ENCODE data around the gene ACKR2.

DNA sequence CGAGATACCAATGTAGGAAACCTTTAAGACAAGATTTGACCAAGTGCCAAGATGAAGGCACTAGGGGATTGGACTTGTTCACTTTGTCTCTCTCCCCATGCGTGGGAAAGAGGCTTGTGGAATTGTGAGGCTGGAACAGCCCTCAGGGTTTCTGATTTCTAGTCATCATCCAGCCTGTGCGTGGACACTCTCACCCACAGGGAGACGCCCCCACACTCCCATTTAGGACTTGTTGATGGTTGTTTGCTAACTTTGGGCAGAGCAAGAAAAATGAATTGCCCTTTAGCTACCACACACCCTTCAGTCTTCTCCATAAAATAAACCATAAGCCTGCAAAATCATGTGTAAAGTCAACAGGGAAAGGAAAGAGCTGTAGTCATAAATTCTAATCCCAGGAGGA, 18.4 kb downstream of the ACKR2 start:
- no peak for TF ChIP-seq ZNF138 (CRISPR knock-in tag; conservative IDR thresholded peaks at IDR 0.05)
- TF ChIP-seq NR2C2 (CRISPR knock-in tag; IDR thresholded peaks at IDR 0.05): no peak
- TF ChIP-seq PRDM15 (CRISPR knock-in tag; IDR thresholded peaks at IDR 0.05): no peak
- TF ChIP-seq, protein P1, sequence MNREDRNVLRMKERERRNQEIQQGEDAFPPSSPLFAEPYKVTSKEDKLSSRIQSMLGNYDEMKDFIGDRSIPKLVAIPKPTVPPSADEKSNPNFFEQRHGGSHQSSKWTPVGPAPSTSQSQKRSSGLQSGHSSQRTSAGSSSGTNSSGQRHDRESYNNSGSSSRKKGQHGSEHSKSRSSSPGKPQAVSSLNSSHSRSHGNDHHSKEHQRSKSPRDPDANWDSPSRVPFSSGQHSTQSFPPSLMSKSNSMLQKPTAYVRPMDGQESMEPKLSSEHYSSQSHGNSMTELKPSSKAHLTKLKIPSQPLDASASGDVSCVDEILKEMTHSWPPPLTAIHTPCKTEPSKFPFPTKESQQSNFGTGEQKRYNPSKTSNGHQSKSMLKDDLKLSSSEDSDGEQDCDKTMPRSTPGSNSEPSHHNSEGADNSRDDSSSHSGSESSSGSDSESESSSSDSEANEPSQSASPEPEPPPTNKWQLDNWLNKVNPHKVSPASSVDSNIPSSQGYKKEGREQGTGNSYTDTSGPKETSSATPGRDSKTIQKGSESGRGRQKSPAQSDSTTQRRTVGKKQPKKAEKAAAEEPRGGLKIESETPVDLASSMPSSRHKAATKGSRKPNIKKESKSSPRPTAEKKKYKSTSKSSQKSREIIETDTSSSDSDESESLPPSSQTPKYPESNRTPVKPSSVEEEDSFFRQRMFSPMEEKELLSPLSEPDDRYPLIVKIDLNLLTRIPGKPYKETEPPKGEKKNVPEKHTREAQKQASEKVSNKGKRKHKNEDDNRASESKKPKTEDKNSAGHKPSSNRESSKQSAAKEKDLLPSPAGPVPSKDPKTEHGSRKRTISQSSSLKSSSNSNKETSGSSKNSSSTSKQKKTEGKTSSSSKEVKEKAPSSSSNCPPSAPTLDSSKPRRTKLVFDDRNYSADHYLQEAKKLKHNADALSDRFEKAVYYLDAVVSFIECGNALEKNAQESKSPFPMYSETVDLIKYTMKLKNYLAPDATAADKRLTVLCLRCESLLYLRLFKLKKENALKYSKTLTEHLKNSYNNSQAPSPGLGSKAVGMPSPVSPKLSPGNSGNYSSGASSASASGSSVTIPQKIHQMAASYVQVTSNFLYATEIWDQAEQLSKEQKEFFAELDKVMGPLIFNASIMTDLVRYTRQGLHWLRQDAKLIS (CRISPR knock-in tag; IDR thresholded peaks at IDR 0.05; ENCODE audit: borderline replicate concordance): no peak
- TF ChIP-seq ATF3 (CRISPR knock-in tag; conservative IDR thresholded peaks at IDR 0.05): no peak
- TF ChIP-seq, protein P2, sequence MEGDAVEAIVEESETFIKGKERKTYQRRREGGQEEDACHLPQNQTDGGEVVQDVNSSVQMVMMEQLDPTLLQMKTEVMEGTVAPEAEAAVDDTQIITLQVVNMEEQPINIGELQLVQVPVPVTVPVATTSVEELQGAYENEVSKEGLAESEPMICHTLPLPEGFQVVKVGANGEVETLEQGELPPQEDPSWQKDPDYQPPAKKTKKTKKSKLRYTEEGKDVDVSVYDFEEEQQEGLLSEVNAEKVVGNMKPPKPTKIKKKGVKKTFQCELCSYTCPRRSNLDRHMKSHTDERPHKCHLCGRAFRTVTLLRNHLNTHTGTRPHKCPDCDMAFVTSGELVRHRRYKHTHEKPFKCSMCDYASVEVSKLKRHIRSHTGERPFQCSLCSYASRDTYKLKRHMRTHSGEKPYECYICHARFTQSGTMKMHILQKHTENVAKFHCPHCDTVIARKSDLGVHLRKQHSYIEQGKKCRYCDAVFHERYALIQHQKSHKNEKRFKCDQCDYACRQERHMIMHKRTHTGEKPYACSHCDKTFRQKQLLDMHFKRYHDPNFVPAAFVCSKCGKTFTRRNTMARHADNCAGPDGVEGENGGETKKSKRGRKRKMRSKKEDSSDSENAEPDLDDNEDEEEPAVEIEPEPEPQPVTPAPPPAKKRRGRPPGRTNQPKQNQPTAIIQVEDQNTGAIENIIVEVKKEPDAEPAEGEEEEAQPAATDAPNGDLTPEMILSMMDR (IDR thresholded peaks at IDR 0.05): no peak
- TF ChIP-seq TP53 (CRISPR knock-in tag; IDR thresholded peaks at IDR 0.05): no peak
- no peak for TF ChIP-seq ZNF263 (CRISPR knock-in tag; IDR thresholded peaks at IDR 0.05; ENCODE audit: low read depth)
- TF ChIP-seq SP1 (CRISPR knock-in tag; conservative IDR thresholded peaks at IDR 0.05): no peak
- TF ChIP-seq ETV6 (CRISPR knock-in tag; IDR thresholded peaks at IDR 0.05): no peak
- TF ChIP-seq NR1H2 (CRISPR knock-in tag; IDR thresholded peaks at IDR 0.05): no peak
- TF ChIP-seq E2F5 (CRISPR knock-in tag; IDR thresholded peaks at IDR 0.05): no peak
- TF ChIP-seq, protein P3, sequence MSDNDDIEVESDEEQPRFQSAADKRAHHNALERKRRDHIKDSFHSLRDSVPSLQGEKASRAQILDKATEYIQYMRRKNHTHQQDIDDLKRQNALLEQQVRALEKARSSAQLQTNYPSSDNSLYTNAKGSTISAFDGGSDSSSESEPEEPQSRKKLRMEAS (CRISPR knock-in tag; IDR thresholded peaks at IDR 0.05): no peak
- no peak for TF ChIP-seq ZBTB21 (CRISPR knock-in tag; IDR thresholded peaks at IDR 0.05; ENCODE audit: borderline replicate concordance)
